Caco-2 (cell line): ENCODE data around the gene RASL11B. TPM values are rescaled to one million over a fixed set of nuclear protein-coding genes. Genes with fewer than 3 reads are reported as not detected.

ENCODE experiments used
- BruUV-seq: library from RNA; stranded (reverse); fragments of 400-500 nt; replicated peaks from 2 replicates; lab custom pipeline; 2021; lab: Mats Ljungman, UMichigan
- CTCF ChIA-PET: fragments of 300-600 bp; sonication (Branson Sonifier 250); formaldehyde crosslinking; loops from one replicate; lab custom pipeline; 2022; ENCODE audit warnings: antibody characterized with exemption; lab: Charles Lee
- POLR2A ChIA-PET: fragments of 300-600 bp; sonication (Branson Sonifier 250); formaldehyde crosslinking; loops from one replicate; lab custom pipeline; 2022; ENCODE audit warnings: antibody characterized with exemption; lab: Charles Lee
- DNase-seq, 2 experiments: peaks; one replicate each; pipeline versions ENCODE4 v3.0.0 to v3.0.0-alpha.2; 2020 to 2022
- H3K27me3 ChIP-seq: replicated peaks from 2 replicates; pipeline ENCODE4 v1.6.0; 2011; ENCODE audit warnings: low read length; ENCODE audit not compliant: control insufficient read depth, insufficient read depth
- H3K36me3 ChIP-seq: 2 replicates; pipeline ENCODE4 v1.5.1; 2011; ENCODE audit warnings: low read length; ENCODE audit not compliant: control insufficient read depth, insufficient read depth
- H3K4me1 ChIP-seq: fragments of 250-450 bp; sonication (Bioruptor Pico); 2 replicates; pipeline ENCODE4 v1.5.1; 2020; ENCODE audit warnings: mild to moderate bottlenecking
- H3K4me3 ChIP-seq: 2 replicates; pipeline ENCODE4 v1.5.1; 2011; ENCODE audit warnings: low read depth, mild to moderate bottlenecking, control low read depth, low read length
- H3K9me3 ChIP-seq: fragments of 250-450 bp; sonication (Bioruptor Pico); 2 replicates; pipeline ENCODE4 v1.5.1; 2020; ENCODE audit warnings: mild to moderate bottlenecking, moderate library complexity
- H3K27ac Mint-ChIP-seq: one replicate; pipeline ENCODE4 v1.8.0; 2022; ENCODE audit warnings: mixed read lengths; ENCODE audit not compliant: unreplicated experiment
- H3K27me3 Mint-ChIP-seq: one replicate; pipeline ENCODE4 v1.8.0; 2022; ENCODE audit warnings: mixed read lengths; ENCODE audit not compliant: insufficient read depth, unreplicated experiment
- H3K36me3 Mint-ChIP-seq: one replicate; pipeline ENCODE4 v1.8.0; 2022; ENCODE audit warnings: mild to moderate bottlenecking, mixed read lengths; ENCODE audit not compliant: insufficient read depth, unreplicated experiment
- H3K4me1 Mint-ChIP-seq: one replicate; pipeline ENCODE4 v1.8.0; 2022; ENCODE audit warnings: low read depth, mixed read lengths; ENCODE audit not compliant: unreplicated experiment
- H3K4me3 Mint-ChIP-seq: one replicate; pipeline ENCODE4 v1.8.0; 2022; ENCODE audit warnings: mild to moderate bottlenecking, moderate library complexity, mixed read lengths; ENCODE audit not compliant: unreplicated experiment
- H3K9me3 Mint-ChIP-seq: one replicate; pipeline ENCODE4 v1.8.0; 2022; ENCODE audit warnings: mixed read lengths; ENCODE audit not compliant: unreplicated experiment
- intact Hi-C: fragments of 100-400 bp; cut with micrococcal nuclease; formaldehyde crosslinking; loops from one replicate; pipeline ENCODE4 v1.10.0; 2022; ENCODE audit not compliant: unreplicated experiment
- total RNA-seq: library from RNA; stranded (reverse); gene quantifications from 2 replicates; pipeline ENCODE4 v1.2.3, GENCODE V29; 2022
- TF ChIP-seq, protein P1 (sequence below), 2 experiments: fragments of 200-600 bp in 1 of 2; IDR thresholded peaks; 1 replicate in 1 of 2; 2 replicates in 1 of 2; pipeline versions ENCODE4 v1.5.1 to v1.8.0; 2011 to 2022; ENCODE audit warnings: antibody characterized with exemption in 1 of 2, control low read depth in 1 of 2, inconsistent platforms in 1 of 2, low read depth in 1 of 2, low read length in 1 of 2, mild to moderate bottlenecking in 1 of 2, moderate library complexity in 1 of 2; ENCODE audit not compliant: insufficient read depth in 1 of 2, severe bottlenecking in 1 of 2, unreplicated experiment in 1 of 2

RASL11B gene
- total RNA-seq, 1 experiment from 2014 or later, result 23.3 TPM

DNA sequence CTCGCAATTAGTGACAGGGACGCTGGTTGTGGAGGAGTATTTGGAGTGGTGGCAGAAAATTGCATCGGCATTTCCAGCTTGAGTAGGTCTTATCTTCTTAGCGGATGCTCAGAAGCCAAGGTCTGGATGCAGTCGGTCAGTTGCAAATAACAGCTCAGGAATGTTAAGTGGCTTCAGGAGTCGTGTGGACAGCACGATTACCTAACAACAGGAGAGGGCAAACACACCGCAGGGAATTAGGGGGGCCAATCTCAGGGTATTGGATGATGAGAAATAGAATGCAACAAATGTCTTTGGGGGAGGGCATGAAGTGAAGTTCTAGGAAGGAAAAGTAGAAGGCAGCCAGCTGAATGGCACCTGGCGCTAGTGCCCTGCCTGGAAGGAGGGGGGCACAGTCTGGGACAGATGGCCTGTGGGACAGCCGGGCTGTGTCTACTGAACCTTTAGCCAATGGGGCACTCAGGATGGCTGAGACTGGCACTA lies 11.8 kb downstream of the RASL11B start:
- no peak overlapping the region for H3K27ac Mint-ChIP-seq
- H3K27me3 Mint-ChIP-seq, result no peaks in the 10 kb centered on the region
- intact Hi-C loops, result loop anchor here (10.0 kb wide), 1 partner anchor 329 kb away; no protein-coding TSS in a partner anchor
- H3K4me1 Mint-ChIP-seq, result peaks cover 11% of the 10 kb centered on the region
- ChIA-PET CTCF (no interaction called here), POLR2A (no interaction called here)
- no peaks in the 10 kb centered on the region for H3K36me3 ChIP-seq
- H3K9me3 ChIP-seq, result no peaks in the 10 kb centered on the region
- peak; percentile 41 to 56 for DNase-seq
- H3K9me3 Mint-ChIP-seq, result no peaks in the 10 kb centered on the region
- H3K4me3 Mint-ChIP-seq, result no peak overlapping the region
- peaks cover 6% of the 10 kb centered on the region for H3K36me3 Mint-ChIP-seq
- BruUV-seq, result no TSS peak
- no peaks in the 10 kb centered on the region for H3K27me3 ChIP-seq
- no peak overlapping the region for H3K4me3 ChIP-seq
- H3K4me1 ChIP-seq, result 0 out of 2 replicates have a peak, but pooled peaks cover 5% of the 10 kb centered on the region
- TF ChIP-seq, protein P1, sequence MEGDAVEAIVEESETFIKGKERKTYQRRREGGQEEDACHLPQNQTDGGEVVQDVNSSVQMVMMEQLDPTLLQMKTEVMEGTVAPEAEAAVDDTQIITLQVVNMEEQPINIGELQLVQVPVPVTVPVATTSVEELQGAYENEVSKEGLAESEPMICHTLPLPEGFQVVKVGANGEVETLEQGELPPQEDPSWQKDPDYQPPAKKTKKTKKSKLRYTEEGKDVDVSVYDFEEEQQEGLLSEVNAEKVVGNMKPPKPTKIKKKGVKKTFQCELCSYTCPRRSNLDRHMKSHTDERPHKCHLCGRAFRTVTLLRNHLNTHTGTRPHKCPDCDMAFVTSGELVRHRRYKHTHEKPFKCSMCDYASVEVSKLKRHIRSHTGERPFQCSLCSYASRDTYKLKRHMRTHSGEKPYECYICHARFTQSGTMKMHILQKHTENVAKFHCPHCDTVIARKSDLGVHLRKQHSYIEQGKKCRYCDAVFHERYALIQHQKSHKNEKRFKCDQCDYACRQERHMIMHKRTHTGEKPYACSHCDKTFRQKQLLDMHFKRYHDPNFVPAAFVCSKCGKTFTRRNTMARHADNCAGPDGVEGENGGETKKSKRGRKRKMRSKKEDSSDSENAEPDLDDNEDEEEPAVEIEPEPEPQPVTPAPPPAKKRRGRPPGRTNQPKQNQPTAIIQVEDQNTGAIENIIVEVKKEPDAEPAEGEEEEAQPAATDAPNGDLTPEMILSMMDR (IDR thresholded peaks at IDR 0.05; ENCODE audit: insufficient read depth in 1 of 2, low read depth in 1 of 2, low read length in 1 of 2, severe bottlenecking in 1 of 2, unreplicated experiment in 1 of 2), result no peak

DNA sequence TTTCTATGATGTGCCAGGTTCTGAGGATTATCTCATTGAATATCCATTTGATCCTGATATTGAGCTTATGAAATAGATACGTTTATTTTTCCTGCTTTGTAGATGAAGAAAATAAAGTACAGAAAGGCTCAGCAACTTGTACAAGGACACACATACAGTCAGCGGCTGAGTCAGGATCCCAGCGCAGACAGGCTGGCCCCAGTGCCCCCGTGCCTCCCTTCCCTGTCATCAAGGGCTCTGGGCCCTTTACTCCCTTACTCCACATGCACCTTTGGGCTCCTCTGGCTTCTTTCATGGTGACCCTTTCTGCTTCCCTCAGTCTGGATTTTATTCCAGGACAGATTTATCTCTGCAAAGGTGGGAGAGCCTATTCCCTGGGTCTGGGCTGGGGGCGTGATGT lies 12.8 kb downstream of the RASL11B start:
- ChIA-PET CTCF (no interaction called here), POLR2A (no interaction called here)
- no TSS peak for BruUV-seq
- Mint-ChIP-seq H3K27ac (no peak overlapping the region), H3K36me3 (no peaks in the 10 kb centered on the region), H3K27me3 (no peaks in the 10 kb centered on the region), H3K4me3 (no peak overlapping the region), H3K9me3 (no peaks in the 10 kb centered on the region), H3K4me1 (peaks cover 11% of the 10 kb centered on the region)
- intact Hi-C loops, result loop anchor here (10.0 kb wide), 1 partner anchor 330 kb away; no protein-coding TSS in a partner anchor
- Histone ChIP-seq H3K36me3 (no peaks in the 10 kb centered on the region), H3K4me3 (no peak overlapping the region), H3K9me3 (no peaks in the 10 kb centered on the region), H3K4me1 (0 out of 2 replicates have a peak, but pooled peaks cover 5% of the 10 kb centered on the region), H3K27me3 (no peaks in the 10 kb centered on the region)
- TF ChIP-seq, protein P1 (IDR thresholded peaks at IDR 0.05; ENCODE audit: insufficient read depth in 1 of 2, low read depth in 1 of 2, low read length in 1 of 2, severe bottlenecking in 1 of 2, unreplicated experiment in 1 of 2), result no peak
- DNase-seq, result no peak

DNA sequence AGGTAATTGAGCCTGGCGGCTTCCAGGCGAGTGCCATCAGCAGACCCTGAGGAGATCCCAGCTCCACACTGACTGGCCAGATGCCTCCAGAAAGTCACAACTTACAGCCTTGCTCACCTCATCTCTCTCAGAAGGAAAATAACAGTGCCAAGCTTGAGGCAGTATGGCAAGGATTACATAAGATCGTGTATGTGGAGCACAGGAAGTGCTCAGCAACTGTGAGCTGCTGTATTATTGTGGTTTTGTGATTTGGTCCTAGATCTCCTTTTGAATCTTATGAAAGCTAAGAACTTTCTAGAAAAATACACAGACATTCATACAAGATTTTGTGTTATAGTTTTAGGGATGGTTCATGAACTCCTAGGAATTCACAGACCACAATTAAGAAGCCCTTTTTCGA lies 14.0 kb downstream of the RASL11B start:
- ChIA-PET CTCF (no interaction called here), POLR2A (no interaction called here)
- H3K9me3 ChIP-seq, result no peaks in the 10 kb centered on the region
- H3K4me1 Mint-ChIP-seq, result peaks cover 11% of the 10 kb centered on the region
- no peak overlapping the region for H3K4me3 ChIP-seq
- H3K4me1 ChIP-seq, result 0 out of 2 replicates have a peak, but pooled peaks cover 5% of the 10 kb centered on the region
- H3K4me3 Mint-ChIP-seq, result no peak overlapping the region
- TF ChIP-seq, protein P1 (IDR thresholded peaks at IDR 0.05; ENCODE audit: insufficient read depth in 1 of 2, low read depth in 1 of 2, low read length in 1 of 2, severe bottlenecking in 1 of 2, unreplicated experiment in 1 of 2), result no peak
- no peak for DNase-seq
- no peaks in the 10 kb centered on the region for H3K27me3 ChIP-seq
- no peak overlapping the region for H3K27ac Mint-ChIP-seq
- BruUV-seq, result no TSS peak
- intact Hi-C loops, result loop anchor here (10.0 kb wide), 1 partner anchor 331 kb away; no protein-coding TSS in a partner anchor
- H3K36me3 Mint-ChIP-seq, result no peaks in the 10 kb centered on the region
- no peaks in the 10 kb centered on the region for H3K36me3 ChIP-seq
- H3K27me3 Mint-ChIP-seq, result no peaks in the 10 kb centered on the region
- no peaks in the 10 kb centered on the region for H3K9me3 Mint-ChIP-seq
